Heart left ventricle (tissue), 13 donors: Measurements from ENCODE around the gene PAK4.

Experiments
- POLR2A ChIP-seq, 2 donors: fragments of 450-650 bp; IDR thresholded peaks; one replicate each; pipeline ENCODE4 v1.6.1; 2017; ENCODE audit warnings: antibody characterized with exemption in 2 of 2, mild to moderate bottlenecking in 2 of 2, moderate library complexity in 2 of 2
- TF ChIP-seq, protein P1 (sequence below), 12 donors: fragments of 200-600 bp; sonication (generic) in 4 of 12; IDR thresholded peaks; one replicate each; pipeline versions ENCODE4 v1.5.0 to v1.8.0; 2018 to 2022; ENCODE audit warnings: antibody characterized with exemption in 12 of 12, mild to moderate bottlenecking in 5 of 12
- donor health status: ischemic (EF 13 %, LVEDD 7.1; RV severe dilation, severe dysfunction).
- donor health status: DM: no; HTN: yes; CAD: no.
- donor health status: DM: no; HTN: no; CAD: no.
- donor health status: ischemic (EF 25% LVEDD 6.9; RV normal size, moderate dysfunction).
- donor health status: ischemic (EF 25% LVEDD 5.7; RV mildly dilated, moderate dysfunction).
- donor health status: ischemic (EF 35%, LVEDD 5.7; RV mildly dilated, moderate dysfunction).
- donor health status: nonischemic (EF 11% LVEDD 7.7; RV severe dilation, severe dysfunction).
- donor health status: DM: yes; HTN: yes; CAD: no.
- donor health status: PGD.
- donor health status: ischemic (EF 29% LVEDD 5.4; RV normal size, mild dysfunction).
- donor health status: nonischemic (EF 23%, LVEDD 6.1; RV moderate dilation, normal function).

DNA sequence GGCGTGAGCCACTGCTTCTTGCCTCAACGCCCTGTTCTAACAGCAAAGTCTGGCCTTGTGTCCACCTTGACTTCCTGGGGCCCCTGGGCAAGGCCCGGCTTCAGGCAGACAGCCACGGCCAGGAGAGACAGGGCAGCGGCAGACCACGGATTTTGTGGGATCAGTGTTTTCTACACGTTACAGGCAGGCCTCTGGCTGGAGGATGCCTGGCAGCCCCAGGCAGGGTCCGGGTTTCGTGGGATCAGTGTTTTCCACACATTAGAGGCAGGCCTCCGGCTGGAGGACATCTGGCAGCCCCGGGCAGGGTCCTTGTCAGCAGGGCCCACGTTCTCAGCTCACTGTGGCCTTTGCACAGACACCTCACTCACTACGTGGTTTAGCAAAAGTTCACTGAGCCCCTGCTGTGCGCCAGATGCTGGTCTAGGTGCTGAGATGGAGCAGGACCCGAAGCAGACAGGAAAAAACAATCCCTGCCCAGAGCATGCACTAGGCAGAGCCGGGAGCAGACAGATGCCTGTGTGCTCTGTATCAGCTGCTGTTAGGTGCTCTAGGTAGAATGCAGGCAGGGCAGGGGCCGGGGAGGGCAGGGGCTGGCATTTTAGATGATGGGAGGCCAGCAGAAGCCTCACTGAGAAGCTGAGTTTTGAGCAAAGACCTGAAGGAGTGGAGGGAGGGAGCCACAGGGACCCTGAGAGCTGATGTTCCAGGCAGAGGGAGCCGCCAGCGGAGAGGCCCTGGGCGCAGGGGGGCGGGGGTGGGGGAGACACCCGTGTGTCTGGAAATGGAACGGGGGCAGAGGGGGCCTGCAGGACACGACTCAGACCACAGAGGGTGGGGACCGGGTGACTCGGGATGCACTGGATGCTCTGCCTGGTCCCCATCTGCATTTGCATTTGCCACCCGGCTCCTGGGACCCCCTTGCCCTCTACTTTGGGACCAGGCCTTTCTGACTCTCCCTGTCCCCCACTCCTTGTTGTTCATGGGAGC is 46.2 kb downstream of the PAK4 start:
- TF ChIP-seq, protein P1, sequence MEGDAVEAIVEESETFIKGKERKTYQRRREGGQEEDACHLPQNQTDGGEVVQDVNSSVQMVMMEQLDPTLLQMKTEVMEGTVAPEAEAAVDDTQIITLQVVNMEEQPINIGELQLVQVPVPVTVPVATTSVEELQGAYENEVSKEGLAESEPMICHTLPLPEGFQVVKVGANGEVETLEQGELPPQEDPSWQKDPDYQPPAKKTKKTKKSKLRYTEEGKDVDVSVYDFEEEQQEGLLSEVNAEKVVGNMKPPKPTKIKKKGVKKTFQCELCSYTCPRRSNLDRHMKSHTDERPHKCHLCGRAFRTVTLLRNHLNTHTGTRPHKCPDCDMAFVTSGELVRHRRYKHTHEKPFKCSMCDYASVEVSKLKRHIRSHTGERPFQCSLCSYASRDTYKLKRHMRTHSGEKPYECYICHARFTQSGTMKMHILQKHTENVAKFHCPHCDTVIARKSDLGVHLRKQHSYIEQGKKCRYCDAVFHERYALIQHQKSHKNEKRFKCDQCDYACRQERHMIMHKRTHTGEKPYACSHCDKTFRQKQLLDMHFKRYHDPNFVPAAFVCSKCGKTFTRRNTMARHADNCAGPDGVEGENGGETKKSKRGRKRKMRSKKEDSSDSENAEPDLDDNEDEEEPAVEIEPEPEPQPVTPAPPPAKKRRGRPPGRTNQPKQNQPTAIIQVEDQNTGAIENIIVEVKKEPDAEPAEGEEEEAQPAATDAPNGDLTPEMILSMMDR (IDR thresholded peaks at IDR 0.05) = no peak
- TF ChIP-seq POLR2A (IDR thresholded peaks at IDR 0.05) = no peak
